Thyroid gland (tissue), 4 donors: Measurements from ENCODE around the gene LGR6.

Experiments used
- CTCF ChIP-seq, 6 experiments: fragments of 200-600 bp in 3 of 6; fragments of 450-650 bp in 3 of 6; sonication (generic) in 3 of 6; IDR thresholded peaks; one replicate each; pipeline ENCODE4 v1.5.1; 2016 to 2019; ENCODE audit warnings: antibody characterized with exemption in 6 of 6, mild to moderate bottlenecking in 2 of 6, inconsistent platforms in 1 of 6, moderate library complexity in 1 of 6
- POLR2A ChIP-seq, 2 donors: fragments of 450-650 bp; IDR thresholded peaks; one replicate each; pipeline ENCODE4 v1.6.1; 2017; ENCODE audit warnings: antibody characterized with exemption in 2 of 2, mild to moderate bottlenecking in 2 of 2, moderate library complexity in 1 of 2

- TF ChIP-seq POLR2A (IDR thresholded peaks at IDR 0.05) = no peak
- TF ChIP-seq CTCF (IDR thresholded peaks at IDR 0.05) = no peak
Measured at GRCh38 chr1:202148391-202148790, 45.2 kb upstream of the LGR6 start.
